ENCODE results near the gene CD151. TPM values are rescaled to one million over a fixed set of nuclear protein-coding genes. Genes with fewer than 3 reads are reported as not detected.

The CD151 gene
- total RNA-seq, 2 experiments from 2014 or later, result 45.9 to 46.5 TPM

DNA sequence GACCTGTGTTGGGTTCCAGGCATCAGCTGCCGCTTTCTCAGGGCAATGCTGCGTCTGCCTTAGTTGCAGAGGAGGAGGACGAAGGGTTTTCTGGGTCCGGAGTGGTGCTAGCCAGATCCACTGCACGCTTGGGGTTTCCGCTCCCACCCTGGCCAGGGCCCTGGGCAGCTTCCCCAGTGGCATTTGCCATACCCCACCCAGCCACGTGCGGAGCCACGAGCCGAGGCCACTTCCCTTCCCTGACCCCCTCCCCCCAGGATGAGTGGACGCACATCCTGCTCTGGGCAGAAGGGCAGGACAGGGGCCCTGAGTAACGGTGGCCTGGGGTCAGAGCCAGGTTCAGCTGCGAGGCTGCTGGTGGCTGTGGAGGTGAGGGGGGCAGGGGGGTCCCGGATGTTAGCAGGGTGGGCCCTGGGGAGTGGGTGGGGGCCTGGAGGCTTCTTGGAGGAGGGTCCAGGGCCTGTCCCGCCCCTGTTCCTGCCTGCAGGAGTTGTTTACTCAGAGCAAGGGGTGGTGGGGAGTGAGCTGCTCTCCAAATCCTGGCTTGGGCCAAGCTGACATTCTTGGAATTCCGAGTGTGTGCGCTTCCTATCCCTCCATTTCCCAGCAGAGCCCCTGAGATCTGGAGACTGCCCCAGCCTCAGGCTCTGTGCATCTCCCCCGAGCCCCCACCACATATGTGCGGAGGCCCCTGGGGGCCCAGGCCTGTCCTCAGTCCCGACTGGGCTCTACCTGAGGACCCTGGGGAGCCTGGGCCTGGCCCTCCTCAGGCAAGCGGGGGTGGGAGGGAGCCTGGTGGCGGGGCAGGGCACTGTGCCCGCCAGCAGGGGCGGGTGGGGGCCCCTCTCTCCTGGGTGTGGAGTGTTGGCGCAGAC is 11.3 kb downstream of the CD151 start:
- ATAC-seq (peak; percentile 6), DNase-seq (peak; percentile 53)
- peaks cover 14% of the 10 kb centered on the region for H3K36me3 Mint-ChIP-seq (ENCODE audit: low read depth)
- intact Hi-C loops (cut with micrococcal nuclease), result no loop called here
- TF ChIP-seq, protein P1, sequence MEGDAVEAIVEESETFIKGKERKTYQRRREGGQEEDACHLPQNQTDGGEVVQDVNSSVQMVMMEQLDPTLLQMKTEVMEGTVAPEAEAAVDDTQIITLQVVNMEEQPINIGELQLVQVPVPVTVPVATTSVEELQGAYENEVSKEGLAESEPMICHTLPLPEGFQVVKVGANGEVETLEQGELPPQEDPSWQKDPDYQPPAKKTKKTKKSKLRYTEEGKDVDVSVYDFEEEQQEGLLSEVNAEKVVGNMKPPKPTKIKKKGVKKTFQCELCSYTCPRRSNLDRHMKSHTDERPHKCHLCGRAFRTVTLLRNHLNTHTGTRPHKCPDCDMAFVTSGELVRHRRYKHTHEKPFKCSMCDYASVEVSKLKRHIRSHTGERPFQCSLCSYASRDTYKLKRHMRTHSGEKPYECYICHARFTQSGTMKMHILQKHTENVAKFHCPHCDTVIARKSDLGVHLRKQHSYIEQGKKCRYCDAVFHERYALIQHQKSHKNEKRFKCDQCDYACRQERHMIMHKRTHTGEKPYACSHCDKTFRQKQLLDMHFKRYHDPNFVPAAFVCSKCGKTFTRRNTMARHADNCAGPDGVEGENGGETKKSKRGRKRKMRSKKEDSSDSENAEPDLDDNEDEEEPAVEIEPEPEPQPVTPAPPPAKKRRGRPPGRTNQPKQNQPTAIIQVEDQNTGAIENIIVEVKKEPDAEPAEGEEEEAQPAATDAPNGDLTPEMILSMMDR (IDR thresholded peaks at IDR 0.05), result no peak
- peak overlapping the region; percentile 78 for H3K4me3 Mint-ChIP-seq
- H3K27ac Mint-ChIP-seq, result peak overlapping the region; percentile 25
- CTCF ChIA-PET, result interaction anchor here (1.0 to 1.2 kb wide), 4 partner anchors 9 to 25 kb away, joined by 3 to 5 read pairs (median 4); partner anchors contain the start of genes CRACR2B and PNPLA2
- peaks cover 8% of the 10 kb centered on the region for H3K27me3 Mint-ChIP-seq
- peaks cover 35% of the 10 kb centered on the region for H3K4me1 Mint-ChIP-seq (ENCODE audit: low read depth)
- no peaks in the 10 kb centered on the region for H3K9me3 Mint-ChIP-seq
- POLR2A ChIA-PET, result interaction anchor here (2.7 to 21.1 kb wide), 3 partner anchors 10 to 28 kb away, joined by 11 to 273 read pairs (median 81); partner anchors contain the start of genes CD151, CRACR2B, PNPLA2 and RPLP2

DNA sequence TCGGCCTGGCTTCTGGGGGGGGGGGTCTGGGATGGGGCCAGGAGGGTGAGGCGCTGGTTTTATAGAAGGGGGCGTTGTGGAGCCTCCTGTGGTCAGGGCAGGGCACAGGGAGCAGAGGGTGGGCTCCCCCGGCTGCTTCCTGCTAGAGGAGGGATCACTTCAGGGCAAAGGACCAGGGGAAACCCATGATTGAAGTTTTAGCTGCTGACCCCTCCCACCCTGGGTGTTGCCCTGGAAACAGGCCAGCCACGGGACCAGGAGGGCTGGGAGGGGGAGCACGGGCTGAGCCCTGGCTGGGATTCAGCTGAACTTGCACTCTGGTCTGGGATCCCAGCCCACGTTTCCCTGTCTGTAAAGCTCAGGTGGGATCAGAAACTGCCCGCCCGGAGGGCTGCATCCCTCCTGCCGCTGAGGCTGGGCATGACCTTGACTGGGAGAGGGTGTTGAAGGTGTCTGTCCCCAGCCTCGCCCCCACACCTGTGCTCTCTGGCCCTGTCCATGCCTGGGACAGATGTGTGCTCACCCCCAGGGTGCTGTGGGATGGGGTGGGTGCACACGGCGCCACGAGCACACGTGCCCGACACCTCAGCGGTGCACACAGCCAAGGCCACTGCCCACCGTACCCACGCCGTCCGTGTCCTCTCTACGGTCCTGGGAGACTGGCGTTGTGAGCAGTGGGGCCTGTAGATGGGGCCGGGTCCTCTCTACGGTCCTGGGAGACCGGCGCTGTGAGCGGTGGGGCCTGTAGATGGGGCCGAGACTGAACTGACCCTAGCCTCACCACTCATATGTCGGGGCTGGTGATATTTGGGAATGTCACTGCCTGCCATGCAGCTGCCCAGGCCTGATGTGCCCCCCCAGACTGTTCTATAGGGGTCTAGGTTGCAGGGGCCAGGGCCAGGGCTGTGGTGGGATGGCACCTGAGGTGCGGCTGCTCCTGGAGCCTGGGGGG is 12.2 kb downstream of the CD151 start:
- CTCF ChIA-PET, result interaction anchor here (1.1 to 4.6 kb wide), 2 partner anchors 17 to 208 kb away, joined by 4 to 46 read pairs; partner anchors contain the start of gene CRACR2B
- H3K4me1 Mint-ChIP-seq (ENCODE audit: low read depth), result peaks cover 37% of the 10 kb centered on the region
- no peaks in the 10 kb centered on the region for H3K9me3 Mint-ChIP-seq
- TF ChIP-seq, protein P1 (IDR thresholded peaks at IDR 0.05), result no peak
- H3K27me3 Mint-ChIP-seq, result peaks cover 9% of the 10 kb centered on the region
- ATAC-seq (peak; percentile 22), DNase-seq (peak; percentile 71)
- intact Hi-C loops (cut with micrococcal nuclease), result loop anchor here (5.0 kb wide), 1 partner anchor 207 kb away; no protein-coding TSS in a partner anchor
- POLR2A ChIA-PET, result interaction anchor here (2.7 to 21.1 kb wide), 3 partner anchors 11 to 29 kb away, joined by 11 to 273 read pairs (median 81); partner anchors contain the start of genes CD151, CRACR2B, PNPLA2 and RPLP2
- H3K36me3 Mint-ChIP-seq (ENCODE audit: low read depth), result peaks cover 11% of the 10 kb centered on the region
- peak overlapping the region; percentile 49 for H3K4me3 Mint-ChIP-seq
- no peak overlapping the region for H3K27ac Mint-ChIP-seq

DNA sequence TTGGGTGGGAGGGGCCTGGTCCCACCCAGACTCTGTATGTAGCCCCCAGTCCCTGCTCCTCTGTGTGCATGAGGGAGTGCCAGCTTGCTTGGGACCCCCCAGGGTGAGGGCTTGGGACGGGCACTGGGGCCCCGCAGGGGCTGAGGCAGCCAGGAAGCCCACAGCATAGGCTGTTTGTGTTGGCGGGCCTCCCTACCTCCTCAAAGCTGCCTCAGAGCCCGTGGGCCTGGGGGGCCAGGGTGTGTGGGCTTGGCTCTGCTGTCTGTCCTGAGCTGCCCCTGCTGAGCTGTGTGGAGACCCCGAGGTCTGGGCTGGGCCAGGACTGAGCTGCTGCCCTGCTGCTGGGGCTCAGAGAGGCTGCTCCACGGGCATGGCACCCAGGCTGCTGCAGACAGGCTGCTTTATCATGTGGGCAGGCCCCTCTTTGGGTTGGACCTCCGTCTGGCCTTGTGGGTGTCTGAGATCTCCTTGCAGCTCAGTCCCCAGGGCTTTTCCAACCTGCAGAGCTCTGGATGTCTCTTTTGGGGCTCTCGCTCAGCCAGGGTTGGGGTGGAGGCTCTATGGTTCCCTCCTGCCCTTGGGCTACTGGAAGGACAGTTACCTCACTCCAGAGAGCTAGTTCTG is 13.2 kb downstream of the CD151 start:
- intact Hi-C loops (cut with micrococcal nuclease), result loop anchor here (5.0 kb wide), 1 partner anchor 206 kb away; no protein-coding TSS in a partner anchor
- no peak overlapping the region for H3K4me3 Mint-ChIP-seq
- H3K4me1 Mint-ChIP-seq (ENCODE audit: low read depth), result peaks cover 27% of the 10 kb centered on the region
- DNase-seq (no peak), ATAC-seq (no peak)
- TF ChIP-seq, protein P1 (IDR thresholded peaks at IDR 0.05), result no peak
- ChIA-PET CTCF (interaction anchor here (0.8 to 4.6 kb wide), 3 partner anchors 11 to 207 kb away, joined by 3 to 46 read pairs (median 3); no protein-coding TSS in a partner anchor), POLR2A (interaction anchor here (0.7 to 1.7 kb wide), 2 partner anchors 11 to 13 kb away, joined by 3 to 4 read pairs; partner anchors contain the start of gene CD151)
- no peaks in the 10 kb centered on the region for H3K9me3 Mint-ChIP-seq
- H3K27me3 Mint-ChIP-seq, result peaks cover 9% of the 10 kb centered on the region
- H3K36me3 Mint-ChIP-seq (ENCODE audit: low read depth), result peaks cover 3% of the 10 kb centered on the region
- no peak overlapping the region for H3K27ac Mint-ChIP-seq

DNA sequence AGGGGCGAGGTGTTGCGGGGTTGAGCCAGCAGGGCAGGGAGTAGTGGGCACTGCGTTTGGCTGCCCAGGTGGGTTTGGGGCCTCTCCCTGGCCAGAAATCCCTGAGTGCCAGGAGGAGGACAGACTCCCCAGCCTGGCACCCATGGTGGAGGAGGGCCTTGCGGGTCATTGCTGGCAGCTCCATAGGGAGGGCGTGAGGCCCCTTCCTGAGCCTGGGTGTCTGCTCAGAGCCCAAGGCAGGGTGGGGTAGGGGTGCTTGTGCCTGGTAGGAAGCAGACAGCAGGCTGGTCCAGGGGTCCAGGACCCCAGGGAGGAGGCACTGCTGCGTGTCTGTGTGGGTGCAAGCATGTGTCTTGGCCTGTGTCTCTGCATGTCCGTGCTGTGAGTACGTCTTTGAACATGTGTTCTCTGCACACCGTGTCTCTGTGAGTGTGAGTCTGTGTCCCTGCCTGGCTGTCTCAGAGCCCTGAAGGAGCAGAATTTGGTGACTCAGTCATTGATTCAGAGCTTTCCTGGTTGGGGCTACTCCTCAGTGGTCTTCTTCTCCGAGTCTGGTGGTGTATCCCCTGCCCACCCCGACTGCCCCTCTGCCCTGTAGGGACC is 13.8 kb downstream of the CD151 start:
- Mint-ChIP-seq H3K4me1 (ENCODE audit: low read depth) (peaks cover 22% of the 10 kb centered on the region), H3K4me3 (no peak overlapping the region), H3K9me3 (no peaks in the 10 kb centered on the region), H3K36me3 (ENCODE audit: low read depth) (no peaks in the 10 kb centered on the region), H3K27ac (no peak overlapping the region), H3K27me3 (peaks cover 9% of the 10 kb centered on the region)
- ATAC-seq, result no peak
- TF ChIP-seq, protein P1 (IDR thresholded peaks at IDR 0.05), result no peak
- POLR2A ChIA-PET, result interaction anchor here (0.7 to 1.7 kb wide), 2 partner anchors 10 to 14 kb away, joined by 3 to 4 read pairs; partner anchors contain the start of gene CD151
- no peak for DNase-seq
- CTCF ChIA-PET, result interaction anchor here (0.8 to 4.6 kb wide), 5 partner anchors 9 to 206 kb away, joined by 3 to 46 read pairs (median 3); no protein-coding TSS in a partner anchor
- intact Hi-C loops (cut with micrococcal nuclease), result loop anchor here (5.0 kb wide), 1 partner anchor 206 kb away; no protein-coding TSS in a partner anchor
